ENCODE measurements around the gene CHD9.

The CHD9 gene

GRCh38 chr16:53341792-53342191 is 287.0 kb downstream of the CHD9 start:
- Histone ChIP-seq H3K4me2 (ENCODE audit: insufficient read depth, low read length, poor library complexity, severe bottlenecking) (no peak overlapping the region), H3K23ac (ENCODE audit: low read depth, low read length, poor library complexity) (no peak overlapping the region), H2BK5ac (ENCODE audit: low read length) (no peak overlapping the region), H3K9me3 (replicated peaks in 1 of 2; ENCODE audit: control insufficient read depth in 2 of 2, insufficient read depth in 1 of 2, low read depth in 1 of 2, low read length in 2 of 2) (no peaks in the 10 kb centered on the region), H3K4me1 (ENCODE audit: control insufficient read depth in 2 of 2, insufficient read depth in 1 of 2, low read depth in 1 of 2, low read length in 2 of 2) (no peaks in the 10 kb centered on the region), H2BK15ac (ENCODE audit: low read length) (no peak overlapping the region), H3K36me3 (replicated peaks in 1 of 2; ENCODE audit: control insufficient read depth in 2 of 2, insufficient read depth in 2 of 2, low read length in 2 of 2) (no peaks in the 10 kb centered on the region), H3K4me3 (ENCODE audit: low read length in 2 of 2) (no peak overlapping the region), H3K27ac (replicated peaks; ENCODE audit: low read length) (no peak overlapping the region), H3K9ac (ENCODE audit: low read depth, low read length, poor library complexity) (no peak overlapping the region), H4K91ac (ENCODE audit: low read depth, low read length, poor library complexity) (no peak overlapping the region), H2AFZ (ENCODE audit: low read length) (no peak overlapping the region), H2BK12ac (ENCODE audit: low read length) (no peak overlapping the region), H2BK120ac (ENCODE audit: low read depth, low read length) (no peak overlapping the region), H3K27me3 (ENCODE audit: control insufficient read depth in 3 of 3, insufficient read depth in 3 of 3, low read depth in 1 of 3, low read length in 3 of 3) (no peaks in the 10 kb centered on the region), H2AK5ac (ENCODE audit: low read depth, low read length) (no peak overlapping the region), H4K8ac (ENCODE audit: low read depth, low read length) (no peak overlapping the region), H3K14ac (ENCODE audit: low read length) (no peak overlapping the region), H3K18ac (ENCODE audit: low read length) (no peak overlapping the region), H3K79me1 (ENCODE audit: low read depth, low read length) (no peaks in the 10 kb centered on the region), H3K4ac (ENCODE audit: low read length) (no peak overlapping the region)
- no CpG with 5 or more reads among the region's 6 CpGs for WGBS, 2 donors (ENCODE audit: extremely low coverage in 2 of 2, insufficient read length in 2 of 2, insufficient replicate concordance in 1 of 2)
- no peak for DNase-seq (ENCODE audit: low spot score)

GRCh38 chr16:53355064-53355463 is 300.3 kb downstream of the CHD9 start:
- DNase-seq (ENCODE audit: low spot score): no peak
- no peaks in the 10 kb centered on the region for H3K9me3 ChIP-seq (replicated peaks in 1 of 2; ENCODE audit: control insufficient read depth in 2 of 2, insufficient read depth in 1 of 2, low read depth in 1 of 2, low read length in 2 of 2)
- H4K8ac ChIP-seq (ENCODE audit: low read depth, low read length): no peak overlapping the region
- H2BK15ac ChIP-seq (ENCODE audit: low read length): no peak overlapping the region
- H2AFZ ChIP-seq (ENCODE audit: low read length): no peak overlapping the region
- peaks cover 0 to under 1% of the 10 kb centered on the region in 2 donors for H3K4me1 ChIP-seq (ENCODE audit: control insufficient read depth in 2 of 2, insufficient read depth in 1 of 2, low read depth in 1 of 2, low read length in 2 of 2)
- H3K36me3 ChIP-seq (replicated peaks in 1 of 2; ENCODE audit: control insufficient read depth in 2 of 2, insufficient read depth in 2 of 2, low read length in 2 of 2): no peaks in the 10 kb centered on the region
- H2BK5ac ChIP-seq (ENCODE audit: low read length): no peak overlapping the region
- no peak overlapping the region for H3K27ac ChIP-seq (replicated peaks; ENCODE audit: low read length)
- no peak overlapping the region for H3K23ac ChIP-seq (ENCODE audit: low read depth, low read length, poor library complexity)
- no peak overlapping the region for H3K4me3 ChIP-seq (ENCODE audit: low read length in 2 of 2)
- no CpG with 5 or more reads among the region's 11 CpGs for WGBS, 2 donors (ENCODE audit: extremely low coverage in 2 of 2, insufficient read length in 2 of 2, insufficient replicate concordance in 1 of 2)
- no peak overlapping the region for H3K4me2 ChIP-seq (ENCODE audit: insufficient read depth, low read length, poor library complexity, severe bottlenecking)
- H2AK5ac ChIP-seq (ENCODE audit: low read depth, low read length): no peak overlapping the region
- no peak overlapping the region for H3K18ac ChIP-seq (ENCODE audit: low read length)
- H3K14ac ChIP-seq (ENCODE audit: low read length): no peak overlapping the region
- no peak overlapping the region for H3K9ac ChIP-seq (ENCODE audit: low read depth, low read length, poor library complexity)
- no peak overlapping the region for H3K4ac ChIP-seq (ENCODE audit: low read length)
- peaks cover 0 to 5% (median 0%) of the 10 kb centered on the region in 3 experiments for H3K27me3 ChIP-seq (ENCODE audit: control insufficient read depth in 3 of 3, insufficient read depth in 3 of 3, low read depth in 1 of 3, low read length in 3 of 3)
- no peak overlapping the region for H2BK120ac ChIP-seq (ENCODE audit: low read depth, low read length)
- H2BK12ac ChIP-seq (ENCODE audit: low read length): no peak overlapping the region
- no peak overlapping the region for H4K91ac ChIP-seq (ENCODE audit: low read depth, low read length, poor library complexity)
- no peaks in the 10 kb centered on the region for H3K79me1 ChIP-seq (ENCODE audit: low read depth, low read length)

GRCh38 chr16:53356478-53357207 is 301.9 kb downstream of the CHD9 start:
- peaks cover 0 to 3% of the 10 kb centered on the region in 2 donors for H3K4me1 ChIP-seq (ENCODE audit: control insufficient read depth in 2 of 2, insufficient read depth in 1 of 2, low read depth in 1 of 2, low read length in 2 of 2)
- no peak overlapping the region for H4K91ac ChIP-seq (ENCODE audit: low read depth, low read length, poor library complexity)
- peak overlapping the region; percentile 33 for H3K14ac ChIP-seq (ENCODE audit: low read length)
- H2BK120ac ChIP-seq (ENCODE audit: low read depth, low read length): no peak overlapping the region
- H4K8ac ChIP-seq (ENCODE audit: low read depth, low read length): no peak overlapping the region
- H3K9ac ChIP-seq (ENCODE audit: low read depth, low read length, poor library complexity): no peak overlapping the region
- H2BK5ac ChIP-seq (ENCODE audit: low read length): no peak overlapping the region
- H3K4ac ChIP-seq (ENCODE audit: low read length): no peak overlapping the region
- H3K27ac ChIP-seq (replicated peaks; ENCODE audit: low read length): no peak overlapping the region
- no peaks in the 10 kb centered on the region for H3K79me1 ChIP-seq (ENCODE audit: low read depth, low read length)
- H3K18ac ChIP-seq (ENCODE audit: low read length): no peak overlapping the region
- H2BK15ac ChIP-seq (ENCODE audit: low read length): no peak overlapping the region
- peaks cover 0 to 5% (median 0%) of the 10 kb centered on the region in 3 experiments for H3K27me3 ChIP-seq (ENCODE audit: control insufficient read depth in 3 of 3, insufficient read depth in 3 of 3, low read depth in 1 of 3, low read length in 3 of 3)
- DNase-seq (ENCODE audit: low spot score): no peak
- H2AFZ ChIP-seq (ENCODE audit: low read length): no peak overlapping the region
- no peak overlapping the region for H3K23ac ChIP-seq (ENCODE audit: low read depth, low read length, poor library complexity)
- H3K4me3 ChIP-seq (ENCODE audit: low read length in 2 of 2): no peak overlapping the region
- no peak overlapping the region for H2AK5ac ChIP-seq (ENCODE audit: low read depth, low read length)
- H3K4me2 ChIP-seq (ENCODE audit: insufficient read depth, low read length, poor library complexity, severe bottlenecking): no peak overlapping the region
- H3K9me3 ChIP-seq (replicated peaks in 1 of 2; ENCODE audit: control insufficient read depth in 2 of 2, insufficient read depth in 1 of 2, low read depth in 1 of 2, low read length in 2 of 2): no peaks in the 10 kb centered on the region
- H3K36me3 ChIP-seq (replicated peaks in 1 of 2; ENCODE audit: control insufficient read depth in 2 of 2, insufficient read depth in 2 of 2, low read length in 2 of 2): no peaks in the 10 kb centered on the region
- no CpG with 5 or more reads among the region's 4 CpGs for WGBS, 2 donors (ENCODE audit: extremely low coverage in 2 of 2, insufficient read length in 2 of 2, insufficient replicate concordance in 1 of 2)
- H2BK12ac ChIP-seq (ENCODE audit: low read length): no peak overlapping the region

GRCh38 chr16:53357208-53357586 is 302.4 kb downstream of the CHD9 start:
- Histone ChIP-seq H2AK5ac (ENCODE audit: low read depth, low read length) (no peak overlapping the region), H4K91ac (ENCODE audit: low read depth, low read length, poor library complexity) (no peak overlapping the region), H2BK5ac (ENCODE audit: low read length) (no peak overlapping the region), H3K27me3 (ENCODE audit: control insufficient read depth in 3 of 3, insufficient read depth in 3 of 3, low read depth in 1 of 3, low read length in 3 of 3) (peaks cover 0 to 5% (median 0%) of the 10 kb centered on the region in 3 experiments), H3K79me1 (ENCODE audit: low read depth, low read length) (no peaks in the 10 kb centered on the region), H3K9ac (ENCODE audit: low read depth, low read length, poor library complexity) (no peak overlapping the region), H2BK12ac (ENCODE audit: low read length) (no peak overlapping the region), H3K27ac (replicated peaks; ENCODE audit: low read length) (no peak overlapping the region), H3K14ac (ENCODE audit: low read length) (no peak overlapping the region), H3K36me3 (replicated peaks in 1 of 2; ENCODE audit: control insufficient read depth in 2 of 2, insufficient read depth in 2 of 2, low read length in 2 of 2) (no peaks in the 10 kb centered on the region), H2BK120ac (ENCODE audit: low read depth, low read length) (no peak overlapping the region), H3K4ac (ENCODE audit: low read length) (no peak overlapping the region), H3K4me2 (ENCODE audit: insufficient read depth, low read length, poor library complexity, severe bottlenecking) (no peak overlapping the region), H3K4me1 (ENCODE audit: control insufficient read depth in 2 of 2, insufficient read depth in 1 of 2, low read depth in 1 of 2, low read length in 2 of 2) (peaks cover 0 to 6% of the 10 kb centered on the region in 2 donors), H3K4me3 (ENCODE audit: low read length in 2 of 2) (no peak overlapping the region), H2BK15ac (ENCODE audit: low read length) (no peak overlapping the region), H3K23ac (ENCODE audit: low read depth, low read length, poor library complexity) (no peak overlapping the region), H3K18ac (ENCODE audit: low read length) (no peak overlapping the region), H2AFZ (ENCODE audit: low read length) (no peak overlapping the region), H3K9me3 (replicated peaks in 1 of 2; ENCODE audit: control insufficient read depth in 2 of 2, insufficient read depth in 1 of 2, low read depth in 1 of 2, low read length in 2 of 2) (no peaks in the 10 kb centered on the region), H4K8ac (ENCODE audit: low read depth, low read length) (peak overlapping the region; percentile 30)
- DNase-seq (ENCODE audit: low spot score): no peak
- WGBS, 2 donors (ENCODE audit: extremely low coverage in 2 of 2, insufficient read length in 2 of 2, insufficient replicate concordance in 1 of 2): no CpG with 5 or more reads among the region's 5 CpGs

Measured in neuronal stem cell (in vitro differentiated cells).